GM10266 (cell line): ENCODE results near the gene ACTL9.

Experiments used
- DNase-seq: peaks from one replicate; pipeline ENCODE4 v3.0.0; 2012; ENCODE audit errors: extremely low spot score
- TF ChIP-seq, protein P1 (sequence below): IDR thresholded peaks from 2 replicates; pipeline ENCODE4 v1.5.1; 2012; ENCODE audit warnings: mild to moderate bottlenecking, low read depth; ENCODE audit not compliant: control insufficient read depth, insufficient read depth; ENCODE audit errors: missing control alignments

Gene ACTL9

DNA sequence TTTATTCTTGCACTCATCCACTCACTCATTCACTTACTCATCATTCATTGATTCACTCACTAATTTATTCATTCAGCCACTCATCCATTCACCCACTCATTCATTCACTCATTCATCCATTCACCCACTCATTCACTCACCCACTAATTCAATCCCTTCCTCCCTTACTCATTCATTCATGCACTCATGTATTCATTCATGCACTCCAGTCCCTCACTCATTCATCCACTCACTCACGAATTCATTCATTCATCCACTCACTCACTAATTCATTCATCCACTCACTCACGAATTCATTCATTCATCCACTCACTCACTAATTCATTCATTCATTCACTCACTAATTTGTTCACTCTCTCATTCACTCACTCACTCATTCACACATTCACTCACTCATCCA, 16.1 kb downstream of the ACTL9 start:
- TF ChIP-seq, protein P1, sequence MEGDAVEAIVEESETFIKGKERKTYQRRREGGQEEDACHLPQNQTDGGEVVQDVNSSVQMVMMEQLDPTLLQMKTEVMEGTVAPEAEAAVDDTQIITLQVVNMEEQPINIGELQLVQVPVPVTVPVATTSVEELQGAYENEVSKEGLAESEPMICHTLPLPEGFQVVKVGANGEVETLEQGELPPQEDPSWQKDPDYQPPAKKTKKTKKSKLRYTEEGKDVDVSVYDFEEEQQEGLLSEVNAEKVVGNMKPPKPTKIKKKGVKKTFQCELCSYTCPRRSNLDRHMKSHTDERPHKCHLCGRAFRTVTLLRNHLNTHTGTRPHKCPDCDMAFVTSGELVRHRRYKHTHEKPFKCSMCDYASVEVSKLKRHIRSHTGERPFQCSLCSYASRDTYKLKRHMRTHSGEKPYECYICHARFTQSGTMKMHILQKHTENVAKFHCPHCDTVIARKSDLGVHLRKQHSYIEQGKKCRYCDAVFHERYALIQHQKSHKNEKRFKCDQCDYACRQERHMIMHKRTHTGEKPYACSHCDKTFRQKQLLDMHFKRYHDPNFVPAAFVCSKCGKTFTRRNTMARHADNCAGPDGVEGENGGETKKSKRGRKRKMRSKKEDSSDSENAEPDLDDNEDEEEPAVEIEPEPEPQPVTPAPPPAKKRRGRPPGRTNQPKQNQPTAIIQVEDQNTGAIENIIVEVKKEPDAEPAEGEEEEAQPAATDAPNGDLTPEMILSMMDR, result no peak

DNA sequence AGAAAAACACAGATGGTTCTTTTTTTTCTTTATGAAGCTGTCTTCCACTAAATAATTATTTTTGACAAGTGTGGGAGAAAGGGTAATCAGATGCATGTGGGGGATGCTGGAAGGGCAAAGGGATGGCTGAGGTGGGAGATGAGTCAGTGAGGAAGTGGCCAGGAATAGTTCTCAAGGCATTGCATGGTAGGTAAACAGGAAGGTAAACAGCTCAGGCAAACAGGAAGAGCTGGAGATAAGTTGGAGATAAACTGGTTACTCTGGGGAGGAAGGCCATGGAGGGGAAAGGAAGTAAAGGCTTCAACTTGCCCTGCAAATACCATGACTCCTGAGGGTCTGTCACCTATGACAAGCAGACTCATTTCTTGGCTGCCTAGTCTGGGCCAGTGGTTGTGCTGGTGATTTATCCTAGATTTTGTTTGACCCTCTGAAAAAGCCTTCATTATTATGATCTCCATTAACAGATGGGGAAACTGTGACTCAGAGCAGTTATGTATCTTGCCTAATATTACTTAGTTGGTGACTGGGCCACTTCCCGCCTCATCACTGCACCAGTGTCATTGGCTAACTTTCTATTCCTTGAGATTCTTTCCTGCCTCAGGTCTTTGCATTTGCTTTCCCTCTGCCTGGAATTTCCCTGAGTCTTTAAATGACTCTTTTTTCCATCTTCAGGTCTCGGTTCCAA, 17.1 kb downstream of the ACTL9 start:
- TF ChIP-seq, protein P1, result no peak
- no peak for DNase-seq

More for the DNA sequence above, 16.1 kb downstream of the ACTL9 start:
- DNase-seq, result no peak

DNA sequence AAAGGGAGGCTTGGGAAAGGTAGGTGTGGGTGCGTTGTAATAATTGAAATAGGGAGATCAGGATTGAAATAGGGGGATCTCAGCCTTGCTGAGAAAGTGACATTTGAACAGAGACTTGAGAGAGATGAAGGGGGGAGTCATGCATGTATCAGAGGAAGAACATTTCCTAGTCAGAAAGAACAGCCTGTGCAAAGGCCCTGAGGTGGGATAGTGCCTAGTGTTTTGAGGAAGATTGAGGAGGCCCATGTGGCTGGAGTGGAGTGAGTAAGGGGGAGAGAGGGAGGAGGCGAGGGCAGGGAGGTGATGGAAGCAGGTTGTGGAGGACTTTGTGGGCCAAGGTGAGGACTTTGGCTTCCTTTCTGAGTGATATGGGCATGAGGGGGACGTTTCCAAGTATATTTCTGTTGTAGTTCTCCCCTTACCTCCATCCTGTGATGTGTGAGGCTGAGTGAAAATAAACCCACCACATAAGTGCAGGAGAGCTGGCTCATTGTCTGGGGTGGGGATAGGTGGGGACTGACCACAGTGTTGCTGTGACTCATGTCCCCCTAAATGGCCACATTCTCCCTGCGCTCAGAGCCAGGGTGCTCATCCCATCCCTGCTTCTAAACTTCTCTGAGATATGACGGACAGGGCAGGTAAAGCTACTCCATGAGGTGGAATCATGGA, 17.8 kb downstream of the ACTL9 start:
- TF ChIP-seq, protein P1, result no peak
- DNase-seq, result no peak

DNA sequence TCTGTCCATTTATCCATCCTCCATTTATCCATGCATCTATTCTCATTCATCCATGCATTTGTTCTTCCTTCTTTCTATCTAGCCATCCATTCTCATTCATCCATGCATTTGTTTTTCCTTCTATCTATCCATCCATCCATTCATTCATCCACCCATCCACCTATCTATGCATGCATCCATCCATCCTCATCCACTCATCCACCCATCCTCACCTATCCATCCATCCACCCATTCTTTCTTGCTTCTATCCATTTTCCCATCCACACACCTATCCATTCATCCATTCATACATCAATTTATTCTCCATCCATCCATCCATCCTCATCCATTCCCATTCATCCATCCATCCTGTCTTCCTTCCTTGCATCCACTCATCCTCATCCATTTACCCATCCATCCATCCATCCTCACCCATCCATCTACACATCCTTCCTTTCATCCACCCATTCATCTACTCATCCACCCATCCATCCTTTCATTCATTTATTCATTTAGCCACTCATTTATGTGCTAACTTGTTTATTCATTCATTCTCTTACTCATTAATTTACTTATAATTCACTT, 20.3 kb downstream of the ACTL9 start:
- TF ChIP-seq, protein P1, result no peak
- no peak for DNase-seq

DNA sequence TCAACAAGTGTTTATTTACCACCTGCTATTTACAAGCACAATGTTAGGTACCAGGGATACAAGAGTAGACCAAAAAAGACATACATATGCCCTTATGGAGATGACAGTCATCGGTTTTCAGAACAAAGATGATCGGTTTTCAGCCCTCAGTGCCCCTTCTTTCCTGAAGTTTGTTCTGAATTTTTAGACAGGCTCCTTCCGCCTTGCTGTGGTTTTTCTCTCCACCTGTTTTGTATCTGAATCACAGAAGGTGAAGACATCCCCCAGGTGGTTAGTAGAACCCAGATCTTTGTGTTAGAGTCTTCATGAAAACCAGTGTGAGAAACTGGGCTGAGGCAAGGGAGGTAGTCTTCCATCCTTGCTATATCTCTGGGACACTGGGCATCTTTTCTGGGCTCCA, 23.5 kb downstream of the ACTL9 start:
- TF ChIP-seq, protein P1, result no peak
- no peak for DNase-seq

DNA sequence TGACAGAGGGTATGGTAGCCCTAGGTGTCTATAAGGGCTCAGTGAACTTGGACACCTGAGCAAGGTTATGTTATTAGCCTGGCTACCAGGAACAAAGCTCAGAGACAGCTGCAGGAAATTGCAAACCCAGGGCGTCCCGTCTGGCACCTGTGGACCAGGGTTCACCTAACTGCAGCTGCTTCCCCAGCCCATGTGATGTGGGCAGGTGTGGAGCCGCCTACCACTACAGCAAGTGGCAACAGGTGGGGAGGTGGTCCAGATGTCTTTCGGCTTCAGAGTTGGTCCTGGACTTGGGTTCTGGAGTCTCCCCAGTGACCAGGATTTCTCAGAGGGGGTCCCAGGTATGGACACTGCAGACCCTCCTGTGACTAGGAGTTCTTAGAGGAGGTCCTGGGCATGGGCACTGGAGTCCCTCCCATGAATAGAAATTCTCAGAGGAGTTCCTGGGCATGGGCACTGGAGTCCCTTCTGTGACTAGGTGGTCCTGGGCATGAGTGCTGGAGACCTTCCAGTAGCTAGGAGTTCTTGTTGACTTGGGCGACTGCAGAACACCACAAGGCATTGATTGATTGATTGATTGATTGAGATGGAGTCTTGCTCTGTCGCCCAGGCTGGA, 25.2 kb downstream of the ACTL9 start:
- TF ChIP-seq, protein P1, result no peak

More for the DNA sequence above, 25.2 kb downstream of the ACTL9 start:
- DNase-seq, result no peak
